BLaER1 treated with 17β-estradiol and CSF1 and Interleukin-3, amounts not matched to agents 10 nM and 100 nM (cell line): ENCODE data around the gene MTR.

ENCODE experiments used
- H3K27ac ChIP-seq, 11 experiments: shearing (Covaris generic); formaldehyde crosslinking; 2 replicates each; pipeline ENCODE4 v1.8.1; 2022
- H3K27me3 ChIP-seq, 11 experiments: shearing (Covaris generic); formaldehyde crosslinking; 2 replicates each; pipeline ENCODE4 v1.8.1; 2022
- H3K36me3 ChIP-seq, 11 experiments: shearing (Covaris generic); formaldehyde crosslinking; 2 replicates each; pipeline ENCODE4 v1.8.1; 2022
- H3K4me1 ChIP-seq, 10 experiments: shearing (Covaris generic); formaldehyde crosslinking; 2 replicates each; pipeline ENCODE4 v1.8.1; 2022
- H3K4me2 ChIP-seq, 11 experiments: shearing (Covaris generic); formaldehyde crosslinking; 2 replicates each; pipeline ENCODE4 v1.8.1; 2022
- H3K4me3 ChIP-seq, 10 experiments: shearing (Covaris generic); formaldehyde crosslinking; 2 replicates each; pipeline ENCODE4 v1.8.1; 2022
- H3K9ac ChIP-seq, 11 experiments: shearing (Covaris generic); formaldehyde crosslinking; 2 replicates each; pipeline ENCODE4 v1.8.1; 2022
- H3K9me3 ChIP-seq, 11 experiments: shearing (Covaris generic); formaldehyde crosslinking; replicated peaks in 1 of 11; 2 replicates each; pipeline ENCODE4 v1.8.1; 2022
- H4K20me1 ChIP-seq, 11 experiments: shearing (Covaris generic); formaldehyde crosslinking; 2 replicates each; pipeline ENCODE4 v1.8.1; 2022
- Cebpa-rat ChIP-seq, 11 experiments: shearing (Covaris generic); IDR thresholded peaks; 2 replicates each; pipeline ENCODE4 v1.8.1; 2022

MTR gene

GRCh38 chr1:236754525-236755210, 40.4 kb upstream of the MTR start:
- H3K4me1 ChIP-seq = peaks cover 0 to 11% (median 0%) of the 10 kb centered on the region in 10 experiments; a peak in 2 of 20 replicates
- H3K27me3 ChIP-seq = no peaks in the 10 kb centered on the region

GRCh38 chr1:236757640-236758039, 37.5 kb upstream of the MTR start:
- H3K4me3 ChIP-seq = no peak overlapping the region
- H3K9me3 ChIP-seq = no peaks in the 10 kb centered on the region
- no peak overlapping the region for H3K9ac ChIP-seq
- peaks cover 5 to 7% (median 6%) of the 10 kb centered on the region in 10 experiments; a peak in 16 of 20 replicates for H3K4me1 ChIP-seq
- H4K20me1 ChIP-seq = no peaks in the 10 kb centered on the region
- H3K36me3 ChIP-seq = no peaks in the 10 kb centered on the region
- no peak for TF ChIP-seq Cebpa-rat (IDR thresholded peaks at IDR 0.05)
- H3K4me2 ChIP-seq = no peak overlapping the region
- no peaks in the 10 kb centered on the region for H3K27me3 ChIP-seq
- no peak overlapping the region for H3K27ac ChIP-seq

More at GRCh38 chr1:236754525-236755210, 40.4 kb upstream of the MTR start:
- no peaks in the 10 kb centered on the region for H3K9me3 ChIP-seq
- no peak overlapping the region for H3K4me2 ChIP-seq
- TF ChIP-seq Cebpa-rat (IDR thresholded peaks at IDR 0.05) = no peak
- H3K36me3 ChIP-seq = no peaks in the 10 kb centered on the region
- no peak overlapping the region for H3K4me3 ChIP-seq
- no peak overlapping the region for H3K9ac ChIP-seq
- H3K27ac ChIP-seq = no peak overlapping the region
- H4K20me1 ChIP-seq = no peaks in the 10 kb centered on the region

- no peaks in the 10 kb centered on the region for H3K9me3 ChIP-seq
Measured at GRCh38 chr1:236759252-236759859, 35.7 kb upstream of the MTR start.

GRCh38 chr1:236760480-236760879, 34.6 kb upstream of the MTR start:
- H3K4me2 ChIP-seq = no peak overlapping the region
- H3K27ac ChIP-seq = no peak overlapping the region
- no peak overlapping the region for H3K9ac ChIP-seq
- no peak overlapping the region for H3K4me3 ChIP-seq
- no peaks in the 10 kb centered on the region for H3K36me3 ChIP-seq
- no peak for TF ChIP-seq Cebpa-rat (IDR thresholded peaks at IDR 0.05)
- no peaks in the 10 kb centered on the region for H4K20me1 ChIP-seq
- H3K4me1 ChIP-seq = peaks cover 6 to 13% (median 9%) of the 10 kb centered on the region in 10 experiments; a peak in 16 of 20 replicates
- no peaks in the 10 kb centered on the region for H3K9me3 ChIP-seq
- no peaks in the 10 kb centered on the region for H3K27me3 ChIP-seq

More at GRCh38 chr1:236759252-236759859, 35.7 kb upstream of the MTR start:
- no peaks in the 10 kb centered on the region for H3K36me3 ChIP-seq
- no peak overlapping the region for H3K4me2 ChIP-seq
- H3K27me3 ChIP-seq = no peaks in the 10 kb centered on the region
- no peak overlapping the region for H3K9ac ChIP-seq
- H3K27ac ChIP-seq = no peak overlapping the region
- H4K20me1 ChIP-seq = no peaks in the 10 kb centered on the region
- no peak for TF ChIP-seq Cebpa-rat (IDR thresholded peaks at IDR 0.05)
- no peak overlapping the region for H3K4me3 ChIP-seq
- H3K4me1 ChIP-seq = peaks cover 6 to 13% (median 9%) of the 10 kb centered on the region in 10 experiments; a peak in 16 of 20 replicates

GRCh38 chr1:236760986-236761385, 34.1 kb upstream of the MTR start:
- no peak for TF ChIP-seq Cebpa-rat (IDR thresholded peaks at IDR 0.05)
- Histone ChIP-seq H3K27me3 (no peaks in the 10 kb centered on the region), H3K9ac (no peak overlapping the region)

GRCh38 chr1:236761397-236762132, 33.5 kb upstream of the MTR start:
- Histone ChIP-seq H3K4me1 (peaks cover 6 to 13% (median 9%) of the 10 kb centered on the region in 10 experiments; a peak in 16 of 20 replicates), H3K9ac (no peak overlapping the region), H3K27me3 (no peaks in the 10 kb centered on the region), H3K27ac (no peak overlapping the region), H3K36me3 (no peaks in the 10 kb centered on the region), H3K4me2 (no peak overlapping the region), H4K20me1 (no peaks in the 10 kb centered on the region), H3K9me3 (no peaks in the 10 kb centered on the region), H3K4me3 (no peak overlapping the region)
- no peak for TF ChIP-seq Cebpa-rat (IDR thresholded peaks at IDR 0.05)

More at GRCh38 chr1:236760986-236761385, 34.1 kb upstream of the MTR start:
- peaks cover 6 to 13% (median 9%) of the 10 kb centered on the region in 10 experiments; a peak in 16 of 20 replicates for H3K4me1 ChIP-seq
- H3K4me2 ChIP-seq = no peak overlapping the region
- H3K4me3 ChIP-seq = no peak overlapping the region
- no peak overlapping the region for H3K27ac ChIP-seq
- H4K20me1 ChIP-seq = no peaks in the 10 kb centered on the region
- H3K36me3 ChIP-seq = no peaks in the 10 kb centered on the region
- no peaks in the 10 kb centered on the region for H3K9me3 ChIP-seq

- peaks cover 6 to 13% (median 9%) of the 10 kb centered on the region in 10 experiments; a peak in 16 of 20 replicates for H3K4me1 ChIP-seq
- H3K36me3 ChIP-seq = no peaks in the 10 kb centered on the region
- H3K4me2 ChIP-seq = peak overlapping the region; percentile 10 to 49 (median 29); a peak in 14 of 22 replicates
- no peaks in the 10 kb centered on the region for H4K20me1 ChIP-seq
- H3K9me3 ChIP-seq = no peaks in the 10 kb centered on the region
- no peak overlapping the region for H3K9ac ChIP-seq
- no peak for TF ChIP-seq Cebpa-rat (IDR thresholded peaks at IDR 0.05)
- H3K4me3 ChIP-seq = no peak overlapping the region
- no peaks in the 10 kb centered on the region for H3K27me3 ChIP-seq
- H3K27ac ChIP-seq = no peak overlapping the region
Measured at GRCh38 chr1:236762410-236762809, 32.7 kb upstream of the MTR start.

GRCh38 chr1:236765831-236766230, 29.3 kb upstream of the MTR start:
- peaks cover 6 to 13% (median 9%) of the 10 kb centered on the region in 10 experiments; a peak in 16 of 20 replicates for H3K4me1 ChIP-seq
- no peaks in the 10 kb centered on the region for H3K9me3 ChIP-seq
- no peak overlapping the region for H3K4me2 ChIP-seq
- H4K20me1 ChIP-seq = no peaks in the 10 kb centered on the region
- H3K4me3 ChIP-seq = no peak overlapping the region
- no peaks in the 10 kb centered on the region for H3K36me3 ChIP-seq
- no peak for TF ChIP-seq Cebpa-rat (IDR thresholded peaks at IDR 0.05)
- H3K27ac ChIP-seq = no peak overlapping the region
- H3K27me3 ChIP-seq = no peaks in the 10 kb centered on the region
- H3K9ac ChIP-seq = no peak overlapping the region

GRCh38 chr1:236766506-236766905, 28.6 kb upstream of the MTR start:
- Histone ChIP-seq H3K4me1 (peaks cover 6 to 13% (median 9%) of the 10 kb centered on the region in 10 experiments; a peak in 16 of 20 replicates), H3K36me3 (no peaks in the 10 kb centered on the region), H3K9ac (no peak overlapping the region), H3K27me3 (no peaks in the 10 kb centered on the region), H3K27ac (no peak overlapping the region), H3K4me2 (no peak overlapping the region), H3K4me3 (no peak overlapping the region), H3K9me3 (no peaks in the 10 kb centered on the region), H4K20me1 (no peaks in the 10 kb centered on the region)
- no peak for TF ChIP-seq Cebpa-rat (IDR thresholded peaks at IDR 0.05)
